GM18520 (cell line): Measurements from ENCODE around the gene SLC22A13.
"Not testable (repeated sequence)": the region's sequence is repeated elsewhere in the genome, so short reads cannot be mapped to it uniquely, and the experiment has no call there.

Experiments used
- ATAC-seq: cut with Tn5 transposase; IDR thresholded peaks from one replicate; pipeline ENCODE4 v1.9.1; 2021; ENCODE audit not compliant: unreplicated experiment

Gene SLC22A13, protein sequence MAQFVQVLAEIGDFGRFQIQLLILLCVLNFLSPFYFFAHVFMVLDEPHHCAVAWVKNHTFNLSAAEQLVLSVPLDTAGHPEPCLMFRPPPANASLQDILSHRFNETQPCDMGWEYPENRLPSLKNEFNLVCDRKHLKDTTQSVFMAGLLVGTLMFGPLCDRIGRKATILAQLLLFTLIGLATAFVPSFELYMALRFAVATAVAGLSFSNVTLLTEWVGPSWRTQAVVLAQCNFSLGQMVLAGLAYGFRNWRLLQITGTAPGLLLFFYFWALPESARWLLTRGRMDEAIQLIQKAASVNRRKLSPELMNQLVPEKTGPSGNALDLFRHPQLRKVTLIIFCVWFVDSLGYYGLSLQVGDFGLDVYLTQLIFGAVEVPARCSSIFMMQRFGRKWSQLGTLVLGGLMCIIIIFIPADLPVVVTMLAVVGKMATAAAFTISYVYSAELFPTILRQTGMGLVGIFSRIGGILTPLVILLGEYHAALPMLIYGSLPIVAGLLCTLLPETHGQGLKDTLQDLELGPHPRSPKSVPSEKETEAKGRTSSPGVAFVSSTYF

GRCh38 chr3:38265604-38266307, at the start of gene SLC22A13:
Gene SLC22A13 (plus strand): TSS chr3:38265812. CDS start chr3:38265861, 49 bp downstream.
- no peak for ATAC-seq

DNA sequence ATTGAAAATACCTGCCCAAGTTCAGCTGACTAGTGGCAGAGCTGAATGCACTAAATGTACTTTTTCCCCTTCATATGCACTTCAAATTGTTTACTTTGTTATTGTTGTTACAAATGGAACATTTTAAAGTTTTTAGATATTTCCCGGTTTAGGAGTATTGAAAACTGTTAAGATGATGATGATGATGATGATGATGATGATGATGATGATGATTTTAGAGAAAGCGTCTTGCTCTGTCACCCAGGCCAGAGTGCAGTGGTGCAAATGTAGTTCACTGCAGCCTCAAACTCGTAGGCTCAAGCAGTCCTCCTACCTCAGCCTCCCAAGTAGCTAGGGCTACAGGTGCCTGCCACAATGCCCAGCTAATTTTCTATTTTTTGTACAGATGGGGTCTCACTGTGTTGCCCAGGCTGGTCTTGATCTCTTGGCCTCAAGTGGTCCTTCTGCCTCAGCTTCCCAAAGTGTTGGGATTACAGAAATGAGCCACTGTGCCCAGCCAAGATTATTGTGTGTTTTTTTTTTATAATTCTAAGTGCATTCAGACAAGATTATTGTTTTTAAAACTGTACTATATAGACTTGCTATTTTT, 45.9 kb upstream of the SLC22A13 start:
- no peak for ATAC-seq

DNA sequence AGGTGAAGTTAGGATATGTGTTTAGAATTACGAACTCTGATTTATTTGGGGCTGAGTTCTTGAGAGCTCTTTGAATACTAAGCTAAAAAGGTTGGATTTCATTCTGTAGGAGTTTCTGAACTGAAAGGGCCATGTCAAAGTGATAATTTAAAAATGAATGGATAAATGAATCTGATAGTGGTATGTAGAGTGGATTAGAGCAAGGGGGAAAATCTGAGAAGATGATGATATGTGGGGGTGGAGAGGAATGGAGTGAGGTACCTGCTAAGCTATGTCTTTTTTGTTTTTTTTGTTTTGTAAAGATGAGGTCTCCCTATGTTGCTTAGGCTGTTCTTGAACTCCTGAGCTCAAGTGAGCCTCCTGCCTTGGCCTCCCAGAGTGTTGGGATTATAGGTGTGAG, 44.6 kb upstream of the SLC22A13 start:
- ATAC-seq, result no peak

- ATAC-seq, result no peak
Measured at GRCh38 chr3:38222032-38222634, 43.5 kb upstream of the SLC22A13 start.

DNA sequence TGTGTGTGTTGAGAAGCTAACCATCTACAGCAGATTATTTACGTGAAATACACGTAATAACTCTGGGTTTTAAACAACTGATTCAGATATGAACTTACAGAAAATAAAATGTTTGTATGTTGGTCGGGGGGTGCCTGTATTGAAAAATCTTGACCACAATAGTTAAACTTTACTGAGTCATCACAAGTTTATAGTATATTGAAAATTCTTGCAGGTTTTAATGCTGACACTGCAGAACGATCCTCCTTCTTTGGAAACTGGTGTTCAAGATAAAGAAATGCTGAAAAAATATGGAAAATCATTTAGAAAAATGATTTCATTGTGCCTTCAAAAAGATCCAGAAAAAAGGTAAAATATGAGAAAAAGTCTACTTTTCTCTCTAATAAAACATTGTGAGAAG, 41.3 kb upstream of the SLC22A13 start:
- ATAC-seq, result no peak

DNA sequence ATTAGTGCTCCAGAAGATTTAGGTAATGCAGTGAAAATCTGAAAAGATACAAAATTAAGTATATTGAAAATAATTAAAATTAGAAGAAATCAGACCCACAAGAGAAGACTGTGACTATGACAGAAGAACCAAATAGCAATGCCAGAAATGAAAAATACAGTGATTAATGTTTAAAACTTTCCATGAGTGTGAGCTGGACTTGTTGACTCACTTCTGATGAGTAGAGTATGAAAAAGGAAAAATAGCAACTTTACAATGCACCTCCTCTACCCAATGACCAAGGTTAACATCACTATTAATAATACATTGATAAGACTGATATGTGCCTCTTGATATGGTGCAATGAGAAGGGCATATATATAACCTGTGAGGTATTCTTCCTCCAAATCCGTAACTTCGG, 39.3 kb upstream of the SLC22A13 start:
- no peak for ATAC-seq

- ATAC-seq, result no peak
Measured at GRCh38 chr3:38227989-38228388, 37.6 kb upstream of the SLC22A13 start.

- ATAC-seq, result no peak
Measured at GRCh38 chr3:38229036-38229435, 36.6 kb upstream of the SLC22A13 start.

- ATAC-seq, result no peak
Measured at GRCh38 chr3:38232701-38233100, 32.9 kb upstream of the SLC22A13 start.

DNA sequence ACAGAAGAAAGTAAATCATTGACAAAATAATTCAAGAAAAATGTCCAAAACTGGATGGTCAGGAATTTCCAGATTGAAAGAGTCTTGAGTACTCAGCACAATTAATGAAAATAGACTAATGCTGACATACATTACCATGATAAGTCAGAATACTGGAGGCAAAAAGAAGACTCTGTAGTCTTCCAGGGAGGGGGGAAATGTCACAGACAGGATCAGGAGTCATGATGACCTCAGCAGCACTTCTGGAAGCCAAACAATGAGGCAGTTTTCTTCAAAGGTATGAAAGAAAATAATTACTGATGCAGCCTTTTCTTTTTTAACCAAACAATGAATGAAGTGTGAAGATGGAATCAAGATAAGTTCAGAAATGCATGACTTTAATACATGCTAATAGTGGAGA, 30.1 kb upstream of the SLC22A13 start:
- no peak for ATAC-seq

DNA sequence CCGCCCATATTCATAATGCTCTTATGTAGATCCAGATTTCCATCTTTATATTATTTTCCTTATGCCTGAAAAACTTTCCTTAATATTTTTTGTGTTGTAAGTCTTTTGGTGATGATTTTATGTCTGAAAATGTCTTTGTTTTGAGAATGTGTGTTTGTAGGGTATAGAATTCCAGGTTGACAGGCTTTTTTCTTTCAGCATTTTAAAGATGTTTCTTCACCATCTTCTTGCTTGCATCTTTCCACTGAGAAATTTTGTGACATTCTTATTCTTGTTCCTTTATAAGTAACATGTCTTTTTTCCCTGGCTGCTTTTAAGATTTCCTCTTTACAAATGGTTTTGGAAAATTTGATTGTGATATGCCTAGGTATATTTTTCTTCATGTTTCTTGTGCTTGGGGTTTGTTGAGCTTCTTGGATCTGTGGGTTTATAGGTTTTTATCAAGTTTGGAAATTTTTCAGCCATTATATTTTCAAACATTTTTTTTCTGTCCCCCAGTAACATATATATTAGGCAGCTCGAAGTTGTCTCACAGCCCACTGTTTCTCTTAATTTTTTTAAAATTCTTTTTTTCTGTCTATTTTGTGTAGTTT, 27.1 kb upstream of the SLC22A13 start:
- ATAC-seq, result no peak

DNA sequence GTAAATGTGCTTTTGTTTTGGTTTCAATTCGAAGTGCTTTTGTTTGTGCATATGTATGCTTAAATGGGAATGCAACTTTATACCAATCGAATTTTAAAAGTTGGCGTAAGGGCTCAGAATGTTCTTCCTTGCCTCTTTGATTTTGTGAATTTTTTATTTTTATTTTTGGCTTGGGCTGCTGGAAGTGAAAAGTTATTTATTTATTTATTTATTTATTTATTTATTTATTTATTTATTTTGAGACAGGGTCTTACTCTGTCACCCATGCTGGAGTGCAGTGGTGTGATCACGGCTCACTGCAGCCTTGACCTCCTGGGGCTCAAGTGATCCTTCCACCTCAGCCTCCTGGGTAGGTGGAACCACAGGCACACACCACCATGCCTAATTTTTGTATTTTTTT, 22.8 kb upstream of the SLC22A13 start:
- ATAC-seq, result not testable (repeated sequence)

GRCh38 chr3:38245930-38246329, 19.7 kb upstream of the SLC22A13 start:
- ATAC-seq, result no peak

DNA sequence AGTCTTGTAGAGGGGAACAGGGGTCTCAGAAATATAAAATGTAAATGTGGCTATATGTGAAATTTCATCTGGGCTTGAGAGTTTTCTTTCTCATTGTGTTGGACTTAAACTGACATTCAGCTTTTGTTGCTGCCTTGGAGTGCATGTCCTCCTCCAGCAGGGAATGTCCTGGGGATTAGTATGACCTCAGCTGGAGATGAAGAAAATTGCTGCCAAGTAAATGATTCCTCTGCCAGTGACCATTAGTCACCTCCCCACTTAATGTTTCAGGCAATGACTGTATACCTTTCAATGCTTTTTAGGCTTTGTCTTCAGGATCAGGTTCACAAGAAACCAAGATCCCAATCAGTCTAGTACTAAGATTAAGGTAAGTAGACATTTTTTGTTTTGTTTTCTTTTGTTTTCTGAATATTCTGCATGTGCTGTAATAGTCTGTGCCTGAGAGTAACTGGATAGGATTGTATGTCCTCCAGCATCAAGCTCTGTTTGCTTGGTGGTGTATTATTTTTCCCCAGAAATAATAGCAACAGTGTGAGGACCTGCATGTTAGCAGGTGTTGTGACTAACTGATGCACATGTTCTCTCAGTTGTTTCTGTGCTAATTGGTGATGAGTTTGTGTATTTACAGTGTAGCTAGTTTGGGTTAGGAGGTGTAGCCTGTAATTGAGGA, 18.1 kb upstream of the SLC22A13 start:
- no peak for ATAC-seq

DNA sequence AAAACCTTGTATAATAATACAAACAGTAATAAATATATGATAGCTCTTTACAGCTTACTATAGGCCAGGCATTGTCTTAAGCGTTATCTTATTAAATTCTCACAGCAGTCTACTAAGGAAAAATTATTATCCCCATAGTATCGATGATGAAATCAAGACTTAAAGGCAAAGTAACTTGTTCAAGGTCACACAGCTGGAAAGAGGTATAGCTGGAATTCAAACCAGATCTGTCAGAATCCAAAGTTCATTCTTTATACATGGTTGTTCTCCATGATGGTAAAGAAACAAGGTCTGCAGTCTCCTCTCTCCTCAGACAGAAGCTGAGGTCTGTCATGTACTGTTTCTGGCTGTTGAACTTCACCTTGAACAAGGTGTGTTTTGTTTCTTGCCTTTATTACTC, 15.4 kb upstream of the SLC22A13 start:
- no peak for ATAC-seq

- ATAC-seq, result no peak
Measured at GRCh38 chr3:38251197-38251596, 14.4 kb upstream of the SLC22A13 start.

- no peak for ATAC-seq
Measured at GRCh38 chr3:38253704-38254103, 11.9 kb upstream of the SLC22A13 start.

DNA sequence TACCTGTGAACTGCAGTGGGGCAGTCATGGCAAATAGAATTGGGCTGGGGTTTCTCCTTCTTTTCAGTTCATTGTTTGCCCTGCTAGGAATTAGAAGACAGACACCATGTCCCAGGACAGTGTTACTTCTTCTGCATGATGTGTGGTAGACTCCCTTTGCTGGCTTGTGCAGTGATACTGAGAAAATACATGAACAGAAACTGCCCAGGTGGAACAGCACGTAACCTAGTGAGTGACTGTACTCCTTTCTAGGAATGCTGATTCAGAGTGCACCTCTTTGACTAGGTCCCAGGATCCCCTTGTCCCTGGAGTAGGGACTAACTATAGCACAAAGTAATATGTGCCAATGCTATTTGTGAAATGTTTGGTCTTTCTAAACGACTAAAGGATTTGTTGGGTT, 10.7 kb upstream of the SLC22A13 start:
- ATAC-seq, result no peak

- no peak for ATAC-seq
Measured at GRCh38 chr3:38255627-38256026, 10.0 kb upstream of the SLC22A13 start.

GRCh38 chr3:38257583-38257982, 8.0 kb upstream of the SLC22A13 start:
- no peak for ATAC-seq
